ENCODE results near the gene ASPG. TPM values are rescaled to one million over a fixed set of nuclear protein-coding genes. Genes with fewer than 3 reads are reported as not detected.

Gene ASPG
- total and polyA plus RNA-seq, 9 donors: 0.45 to 28.8 (median 18.7) TPM

GRCh38 chr14:104161602-104162367, 76.3 kb downstream of the ASPG start:
- WGBS, 3 donors: 85 to 92% (median 86%) methylated on average over 23 of the region's 23 CpGs
- Histone ChIP-seq H3K4me1 (ENCODE audit: insufficient read depth) (peaks cover 9% of the 10 kb centered on the region), H3K27me3 (no peaks in the 10 kb centered on the region), H3K27ac (no peak overlapping the region), H3K9me3 (no peaks in the 10 kb centered on the region), H3K36me3 (no peaks in the 10 kb centered on the region), H3K4me3 (no peak overlapping the region)
- intact Hi-C loops (cut with DNase I): no loop called here
- TF ChIP-seq CTCF (IDR thresholded peaks at IDR 0.05) (no peak), POLR2A (IDR thresholded peaks at IDR 0.05) (no peak), EP300 (IDR thresholded peaks at IDR 0.05) (no peak)
- no peak for DNase-seq

GRCh38 chr14:104162495-104162894, 77.0 kb downstream of the ASPG start:
- H3K9me3 ChIP-seq: no peaks in the 10 kb centered on the region
- H3K4me3 ChIP-seq: no peak overlapping the region
- intact Hi-C loops (cut with DNase I): no loop called here
- H3K4me1 ChIP-seq (ENCODE audit: insufficient read depth): peaks cover 9% of the 10 kb centered on the region
- no peaks in the 10 kb centered on the region for H3K27me3 ChIP-seq
- H3K36me3 ChIP-seq: no peaks in the 10 kb centered on the region
- no peak for DNase-seq
- no peak overlapping the region for H3K27ac ChIP-seq
- TF ChIP-seq CTCF (IDR thresholded peaks at IDR 0.05) (no peak), EP300 (IDR thresholded peaks at IDR 0.05) (no peak), POLR2A (IDR thresholded peaks at IDR 0.05) (no peak)
- 84 to 94% (median 85%) methylated on average over 8 to 9 of the region's 9 CpGs for WGBS, 3 donors

- H3K36me3 ChIP-seq: no peaks in the 10 kb centered on the region
- intact Hi-C loops (cut with DNase I): no loop called here
- no peak for DNase-seq
- H3K27ac ChIP-seq: no peak overlapping the region
- H3K9me3 ChIP-seq: no peaks in the 10 kb centered on the region
- whole genome bisulfite sequencing, 3 donors: 80 to 85% (median 84%) methylated on average over 20 to 21 of the region's 21 CpGs
- no peaks in the 10 kb centered on the region for H3K27me3 ChIP-seq
- no peak for TF ChIP-seq CTCF (IDR thresholded peaks at IDR 0.05)
- TF ChIP-seq EP300 (IDR thresholded peaks at IDR 0.05): no peak
- TF ChIP-seq POLR2A (IDR thresholded peaks at IDR 0.05): no peak
- H3K4me3 ChIP-seq: no peak overlapping the region
- H3K4me1 ChIP-seq (ENCODE audit: insufficient read depth): peaks cover 9% of the 10 kb centered on the region
Measured at GRCh38 chr14:104163541-104163940, 78.0 kb downstream of the ASPG start.

GRCh38 chr14:104164041-104164440, 78.5 kb downstream of the ASPG start:
- H3K9me3 ChIP-seq: no peaks in the 10 kb centered on the region
- H3K4me3 ChIP-seq: no peak overlapping the region
- WGBS, 3 donors: 81 to 82% (median 82%) methylated on average over 23 of the region's 23 CpGs
- peaks cover 5% of the 10 kb centered on the region for H3K4me1 ChIP-seq (ENCODE audit: insufficient read depth)
- intact Hi-C loops (cut with DNase I): no loop called here
- DNase-seq: no peak
- no peak overlapping the region for H3K27ac ChIP-seq
- no peaks in the 10 kb centered on the region for H3K36me3 ChIP-seq
- no peak for TF ChIP-seq POLR2A (IDR thresholded peaks at IDR 0.05)
- no peak for TF ChIP-seq CTCF (IDR thresholded peaks at IDR 0.05)
- no peak for TF ChIP-seq EP300 (IDR thresholded peaks at IDR 0.05)
- H3K27me3 ChIP-seq: no peaks in the 10 kb centered on the region

Data from ovary (tissue), 9 donors.